K562 (cell line): Measurements from ENCODE around the gene PACSIN1. TPM values are rescaled to one million over a fixed set of nuclear protein-coding genes. Genes with fewer than 3 reads are reported as not detected.

Source experiments
- ADNP ChIP-seq: fragments of 200-800 bp; sonication (Bioruptor generic); IDR thresholded peaks from 2 replicates; pipeline ENCODE4 v1.6.1; 2016; ENCODE audit warnings: missing genetic modification characterization, missing compliant biosample characterization
- CCNT2 ChIP-seq: IDR thresholded peaks from 2 replicates; pipeline ENCODE4 v1.6.1; 2011; ENCODE audit warnings: borderline replicate concordance, low read depth, mild to moderate bottlenecking, moderate library complexity, mixed read lengths, low read length; ENCODE audit not compliant: insufficient read length; ENCODE audit errors: extremely low read depth
- E2F3 ChIP-seq: fragments of 250-450 bp; sonication (Bioruptor Pico); IDR thresholded peaks from 2 replicates; pipeline ENCODE4 v1.4.0; 2020; ENCODE audit warnings: mild to moderate bottlenecking
- EWSR1 ChIP-seq: fragments of 450-650 bp; IDR thresholded peaks from 2 replicates; pipeline ENCODE4 v1.6.1; 2018; ENCODE audit warnings: borderline replicate concordance, mild to moderate bottlenecking, low read depth, moderate library complexity; ENCODE audit not compliant: partially characterized antibody
- HOXB6 ChIP-seq: fragments of 250-450 bp; sonication (Bioruptor Pico); IDR thresholded peaks from 2 replicates; pipeline ENCODE4 v1.5.1; 2022; ENCODE audit warnings: mild to moderate bottlenecking, borderline replicate concordance
- KDM1A ChIP-seq, 2 experiments: fragments of 450-650 bp; IDR thresholded peaks; 2 replicates each; pipeline ENCODE4 v1.6.1; 2016; ENCODE audit warnings: mild to moderate bottlenecking in 2 of 2
- L3MBTL2 ChIP-seq: fragments of 450-650 bp; IDR thresholded peaks from 2 replicates; pipeline ENCODE4 v1.6.1; 2016; ENCODE audit warnings: mild to moderate bottlenecking, moderate library complexity
- NCOA6 ChIP-seq: fragments of 450-650 bp; IDR thresholded peaks from 2 replicates; pipeline ENCODE4 v1.6.1; 2017; ENCODE audit warnings: mild to moderate bottlenecking
- NFE2L1 ChIP-seq: fragments of 450-650 bp; IDR thresholded peaks from 2 replicates; pipeline ENCODE4 v1.6.1; 2016; ENCODE audit warnings: missing genetic modification characterization, low read depth, mild to moderate bottlenecking, missing compliant biosample characterization, moderate library complexity, borderline replicate concordance
- RAD21 ChIP-seq, 2 experiments: fragments of 250-450 bp in 1 of 2; fragments of 450-650 bp in 1 of 2; sonication (Bioruptor Pico) in 1 of 2; formaldehyde crosslinking in 1 of 2; IDR thresholded peaks in 1 of 2; conservative IDR thresholded peaks in 1 of 2; 2 replicates each; pipeline versions ENCODE4 v1.4.0 to v1.8.0; 2020 to 2022; ENCODE audit warnings: mild to moderate bottlenecking in 2 of 2, moderate library complexity in 1 of 2
- RBM25 ChIP-seq: fragments of 200-400 bp; formaldehyde crosslinking; IDR thresholded peaks from 2 replicates; pipeline ENCODE4 v1.6.1; 2018; ENCODE audit warnings: low read length, low read depth, moderate library complexity; ENCODE audit not compliant: severe bottlenecking
- SIRT6 ChIP-seq: IDR thresholded peaks from one replicate; pipeline ENCODE4 v1.6.1; 2012; ENCODE audit warnings: low read depth, mild to moderate bottlenecking, control low read depth, inconsistent platforms, low read length, moderate library complexity
- SMARCA5 ChIP-seq: fragments of 450-650 bp; IDR thresholded peaks from 2 replicates; pipeline ENCODE4 v1.6.1; 2016
- ZC3H4 ChIP-seq: sonication (generic); formaldehyde crosslinking; IDR thresholded peaks from 2 replicates; pipeline ENCODE4 v1.9.0; 2021; ENCODE audit warnings: missing genetic modification reagents, borderline replicate concordance
- ZFP36 ChIP-seq: fragments of 150-350 bp; IDR thresholded peaks from 2 replicates; pipeline ENCODE4 v1.6.1; 2018; ENCODE audit warnings: low read length, low read depth; ENCODE audit not compliant: partially characterized antibody
- ZKSCAN8 ChIP-seq: fragments of 200-800 bp; sonication (Bioruptor generic); IDR thresholded peaks from 2 replicates; pipeline ENCODE4 v1.6.1; 2016; ENCODE audit warnings: missing genetic modification characterization, missing compliant biosample characterization
- ZNF12 ChIP-seq: sonication (generic); formaldehyde crosslinking; IDR thresholded peaks from 2 replicates; pipeline ENCODE4 v1.4.0; 2020; ENCODE audit warnings: mild to moderate bottlenecking, missing genetic modification reagents
- ZNF143 ChIP-seq: sonication (generic); formaldehyde crosslinking; IDR thresholded peaks from 2 replicates; pipeline ENCODE4 v1.9.0; 2022; ENCODE audit warnings: mild to moderate bottlenecking, missing genetic modification reagents
- polyA plus RNA-seq, 8 experiments: library from polyadenylated mRNA; depleted of rRNA in 4 of 8; stranded (reverse) in 5 of 8; unstranded in 3 of 8; fragments of >200 nt; fragmentation: Nextera tagmentation in 2 of 8; fragmentation: Illumina TruSeq in 1 of 8; extraction: Ambion mirVana in 2 of 8; extraction: Trizol in 1 of 8; gene quantifications; 2 replicates each; pipeline versions ENCODE4 v1.2.1 to v1.2.3, GENCODE V29; 2011 to 2014; ENCODE audit warnings: inconsistent platforms in 1 of 8, missing spikeins in 1 of 8
- total RNA-seq, 7 experiments: library from RNA; depleted of rRNA in 6 of 7; stranded (reverse); fragments of >200 nt in 6 of 7; fragmentation: Illumina TruSeq in 2 of 7; extraction: Trizol in 2 of 7; gene quantifications; 2 replicates each; pipeline versions ENCODE4 v1.2.1 to v1.2.3, GENCODE V29; 2011 to 2021; ENCODE audit warnings: low replicate concordance in 1 of 7
- TF ChIP-seq, protein P1 (sequence below): fragments of 250-450 bp; sonication (Bioruptor Pico); IDR thresholded peaks from 2 replicates; pipeline ENCODE4 v1.8.0; 2021; ENCODE audit warnings: borderline replicate concordance, mild to moderate bottlenecking, moderate library complexity; ENCODE audit not compliant: poor library complexity, severe bottlenecking
- TF ChIP-seq, protein P2 (sequence below): sonication (generic); formaldehyde crosslinking; IDR thresholded peaks from 2 replicates; pipeline ENCODE4 v1.9.0; 2022; ENCODE audit warnings: mild to moderate bottlenecking, missing genetic modification reagents
- TF ChIP-seq, protein P3 (sequence below), 2 experiments: fragments of 150-350 bp in 1 of 2; IDR thresholded peaks; 2 replicates each; pipeline ENCODE4 v1.6.1; 2012 to 2016; ENCODE audit warnings: low read depth in 2 of 2, low read length in 2 of 2, mild to moderate bottlenecking in 1 of 2, moderate library complexity in 1 of 2
- TF ChIP-seq, protein P4 (sequence below): fragments of 450-650 bp; IDR thresholded peaks from 2 replicates; pipeline ENCODE4 v1.6.1; 2018; ENCODE audit warnings: mild to moderate bottlenecking, low read depth; ENCODE audit not compliant: partially characterized antibody

The PACSIN1 gene
- total and polyA plus RNA-seq, 9 of the 15 experiments (the other 6 are each of a cell fraction or from before 2014, with no cell fraction given): 0.01 to 1.7 (median 0.45) TPM

DNA sequence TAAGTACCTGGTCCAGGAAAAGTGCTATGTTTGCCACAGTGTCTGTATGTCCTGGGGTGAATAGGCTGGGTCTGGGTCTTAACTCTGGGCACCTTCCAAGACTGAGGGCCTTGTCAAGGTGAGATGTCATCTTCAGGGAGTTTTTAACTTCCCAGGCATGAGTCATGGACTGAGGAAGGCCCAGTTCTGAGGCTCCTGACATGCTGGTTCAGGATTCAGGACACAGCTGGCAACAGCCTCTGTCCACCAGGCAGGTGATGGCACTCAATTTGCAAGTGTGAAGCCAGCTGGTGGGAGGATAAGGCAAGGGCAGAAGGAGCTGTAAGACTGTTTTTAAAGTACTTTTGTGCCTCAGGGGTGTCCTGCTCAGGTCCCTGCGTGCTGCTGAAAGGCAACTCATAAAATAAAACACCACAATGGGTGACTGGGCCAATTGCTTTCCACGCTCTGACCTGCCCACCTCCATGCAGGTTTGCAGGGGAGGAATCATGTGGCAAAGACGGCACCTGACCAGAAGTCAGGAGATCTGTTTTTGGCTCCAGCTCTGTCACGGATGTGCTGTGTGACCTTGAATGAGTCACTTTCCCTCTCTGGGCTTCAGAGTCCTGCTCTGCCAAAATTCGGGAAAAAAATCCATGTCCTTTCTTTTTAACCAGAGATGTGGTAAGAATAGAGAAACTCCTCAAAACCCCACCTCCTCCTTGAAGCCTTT, 4.9 kb upstream of the PACSIN1 start (continued):
- TF ChIP-seq ZKSCAN8 (CRISPR knock-in tag): no peak
- no peak for TF ChIP-seq EWSR1
- TF ChIP-seq, protein P1, sequence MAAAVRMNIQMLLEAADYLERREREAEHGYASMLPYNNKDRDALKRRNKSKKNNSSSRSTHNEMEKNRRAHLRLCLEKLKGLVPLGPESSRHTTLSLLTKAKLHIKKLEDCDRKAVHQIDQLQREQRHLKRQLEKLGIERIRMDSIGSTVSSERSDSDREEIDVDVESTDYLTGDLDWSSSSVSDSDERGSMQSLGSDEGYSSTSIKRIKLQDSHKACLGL: no peak
- peak; percentile 98 for TF ChIP-seq RBM25
- TF ChIP-seq, protein P2, sequence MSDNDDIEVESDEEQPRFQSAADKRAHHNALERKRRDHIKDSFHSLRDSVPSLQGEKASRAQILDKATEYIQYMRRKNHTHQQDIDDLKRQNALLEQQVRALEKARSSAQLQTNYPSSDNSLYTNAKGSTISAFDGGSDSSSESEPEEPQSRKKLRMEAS (CRISPR knock-in tag): 0 out of 2 replicates have a peak, but pooled peaks have one; percentile 26
- TF ChIP-seq KDM1A (IDR thresholded peaks at IDR 0.05): peak; percentile 47 to 82; a peak in 3 of 4 replicates
- TF ChIP-seq ZNF143 (CRISPR knock-in tag): no peak
- TF ChIP-seq SMARCA5: 0 out of 2 replicates have a peak, but pooled peaks have one; percentile 30
- no peak for TF ChIP-seq ZC3H4 (CRISPR knock-in tag)
- TF ChIP-seq L3MBTL2: no peak
- TF ChIP-seq ZFP36: peak; percentile 86
- no peak for TF ChIP-seq CCNT2
- TF ChIP-seq, protein P3, sequence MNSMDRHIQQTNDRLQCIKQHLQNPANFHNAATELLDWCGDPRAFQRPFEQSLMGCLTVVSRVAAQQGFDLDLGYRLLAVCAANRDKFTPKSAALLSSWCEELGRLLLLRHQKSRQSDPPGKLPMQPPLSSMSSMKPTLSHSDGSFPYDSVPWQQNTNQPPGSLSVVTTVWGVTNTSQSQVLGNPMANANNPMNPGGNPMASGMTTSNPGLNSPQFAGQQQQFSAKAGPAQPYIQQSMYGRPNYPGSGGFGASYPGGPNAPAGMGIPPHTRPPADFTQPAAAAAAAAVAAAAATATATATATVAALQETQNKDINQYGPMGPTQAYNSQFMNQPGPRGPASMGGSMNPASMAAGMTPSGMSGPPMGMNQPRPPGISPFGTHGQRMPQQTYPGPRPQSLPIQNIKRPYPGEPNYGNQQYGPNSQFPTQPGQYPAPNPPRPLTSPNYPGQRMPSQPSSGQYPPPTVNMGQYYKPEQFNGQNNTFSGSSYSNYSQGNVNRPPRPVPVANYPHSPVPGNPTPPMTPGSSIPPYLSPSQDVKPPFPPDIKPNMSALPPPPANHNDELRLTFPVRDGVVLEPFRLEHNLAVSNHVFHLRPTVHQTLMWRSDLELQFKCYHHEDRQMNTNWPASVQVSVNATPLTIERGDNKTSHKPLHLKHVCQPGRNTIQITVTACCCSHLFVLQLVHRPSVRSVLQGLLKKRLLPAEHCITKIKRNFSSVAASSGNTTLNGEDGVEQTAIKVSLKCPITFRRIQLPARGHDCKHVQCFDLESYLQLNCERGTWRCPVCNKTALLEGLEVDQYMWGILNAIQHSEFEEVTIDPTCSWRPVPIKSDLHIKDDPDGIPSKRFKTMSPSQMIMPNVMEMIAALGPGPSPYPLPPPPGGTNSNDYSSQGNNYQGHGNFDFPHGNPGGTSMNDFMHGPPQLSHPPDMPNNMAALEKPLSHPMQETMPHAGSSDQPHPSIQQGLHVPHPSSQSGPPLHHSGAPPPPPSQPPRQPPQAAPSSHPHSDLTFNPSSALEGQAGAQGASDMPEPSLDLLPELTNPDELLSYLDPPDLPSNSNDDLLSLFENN (IDR thresholded peaks at IDR 0.05; ENCODE audit: low read depth in 2 of 2, low read length in 2 of 2): no peak
- TF ChIP-seq, protein P4, sequence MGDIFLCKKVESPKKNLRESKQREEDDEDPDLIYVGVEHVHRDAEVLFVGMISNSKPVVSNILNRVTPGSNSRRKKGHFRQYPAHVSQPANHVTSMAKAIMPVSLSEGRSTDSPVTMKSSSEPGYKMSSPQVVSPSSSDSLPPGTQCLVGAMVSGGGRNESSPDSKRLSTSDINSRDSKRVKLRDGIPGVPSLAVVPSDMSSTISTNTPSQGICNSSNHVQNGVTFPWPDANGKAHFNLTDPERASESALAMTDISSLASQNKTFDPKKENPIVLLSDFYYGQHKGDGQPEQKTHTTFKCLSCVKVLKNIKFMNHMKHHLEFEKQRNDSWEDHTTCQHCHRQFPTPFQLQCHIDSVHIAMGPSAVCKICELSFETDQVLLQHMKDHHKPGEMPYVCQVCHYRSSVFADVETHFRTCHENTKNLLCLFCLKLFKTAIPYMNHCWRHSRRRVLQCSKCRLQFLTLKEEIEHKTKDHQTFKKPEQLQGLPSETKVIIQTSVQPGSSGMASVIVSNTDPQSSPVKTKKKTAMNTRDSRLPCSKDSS: no peak
- TF ChIP-seq ADNP (tag): peak; percentile 70; the same call in 1 of the 2 replicates
- no peak for TF ChIP-seq NFE2L1
- TF ChIP-seq NCOA6: no peak
- no peak for TF ChIP-seq E2F3 (CRISPR knock-in tag)
- TF ChIP-seq SIRT6: no peak
- no peak for TF ChIP-seq HOXB6 (CRISPR knock-in tag)
- TF ChIP-seq RAD21 (CRISPR knock-in tag; conservative IDR thresholded peaks at IDR 0.05 in 1 of 2, IDR thresholded peaks at IDR 0.05 in 1 of 2): no peak
- TF ChIP-seq ZNF12 (CRISPR knock-in tag): peak; percentile 91
